ENCODE results near the gene NOL9.

DNA sequence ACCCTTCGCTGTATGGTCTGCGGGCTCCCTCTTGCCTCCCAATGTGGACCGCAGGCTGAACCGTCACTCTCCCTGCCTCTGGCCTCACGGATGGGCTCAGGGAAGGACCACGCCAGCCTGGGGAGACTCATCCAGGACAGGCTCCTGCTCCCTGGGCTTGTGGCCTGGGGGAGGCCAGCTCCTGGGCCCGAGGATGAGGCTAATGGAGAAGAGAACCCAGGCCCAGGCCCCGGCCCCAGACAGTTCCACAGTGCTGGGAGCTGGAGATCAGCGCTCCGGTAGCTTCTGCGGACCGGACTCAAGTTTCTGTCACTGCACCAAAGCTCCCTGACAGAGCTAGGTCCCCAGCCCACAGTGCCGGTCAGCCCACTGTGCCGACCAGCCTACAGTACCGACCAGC, 49.4 kb downstream of the NOL9 start:
- TF ChIP-seq MYC (IDR thresholded peaks at IDR 0.05; ENCODE audit: low read depth, low read length) = no peak
- no peak for TF ChIP-seq POLR2A (IDR thresholded peaks at IDR 0.05; ENCODE audit: low read depth, low read length)
- TF ChIP-seq, protein P1, sequence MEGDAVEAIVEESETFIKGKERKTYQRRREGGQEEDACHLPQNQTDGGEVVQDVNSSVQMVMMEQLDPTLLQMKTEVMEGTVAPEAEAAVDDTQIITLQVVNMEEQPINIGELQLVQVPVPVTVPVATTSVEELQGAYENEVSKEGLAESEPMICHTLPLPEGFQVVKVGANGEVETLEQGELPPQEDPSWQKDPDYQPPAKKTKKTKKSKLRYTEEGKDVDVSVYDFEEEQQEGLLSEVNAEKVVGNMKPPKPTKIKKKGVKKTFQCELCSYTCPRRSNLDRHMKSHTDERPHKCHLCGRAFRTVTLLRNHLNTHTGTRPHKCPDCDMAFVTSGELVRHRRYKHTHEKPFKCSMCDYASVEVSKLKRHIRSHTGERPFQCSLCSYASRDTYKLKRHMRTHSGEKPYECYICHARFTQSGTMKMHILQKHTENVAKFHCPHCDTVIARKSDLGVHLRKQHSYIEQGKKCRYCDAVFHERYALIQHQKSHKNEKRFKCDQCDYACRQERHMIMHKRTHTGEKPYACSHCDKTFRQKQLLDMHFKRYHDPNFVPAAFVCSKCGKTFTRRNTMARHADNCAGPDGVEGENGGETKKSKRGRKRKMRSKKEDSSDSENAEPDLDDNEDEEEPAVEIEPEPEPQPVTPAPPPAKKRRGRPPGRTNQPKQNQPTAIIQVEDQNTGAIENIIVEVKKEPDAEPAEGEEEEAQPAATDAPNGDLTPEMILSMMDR (IDR thresholded peaks at IDR 0.05; ENCODE audit: extremely low read depth in 1 of 2, insufficient read depth in 1 of 2, low read depth in 1 of 2, low read length in 2 of 2) = no peak

All from endothelial cell of umbilical vein (primary cell).